Esophagus (tissue), 2 donors: ENCODE results near the gene PRSS21. TPM values are rescaled to one million over a fixed set of nuclear protein-coding genes. Genes with fewer than 3 reads are reported as not detected.

Experiments used
- H3K27ac ChIP-seq, 2 donors: one replicate each; pipeline ENCODE4 v1.5.1; 2013; ENCODE audit warnings: low read depth in 2 of 2, mild to moderate bottlenecking in 2 of 2, inconsistent platforms in 1 of 2, low read length in 1 of 2, moderate library complexity in 1 of 2
- H3K27me3 ChIP-seq, 2 donors: one replicate each; pipeline ENCODE4 v1.6.1; 2013; ENCODE audit warnings: low read length in 2 of 2, control low read depth in 1 of 2, mild to moderate bottlenecking in 1 of 2; ENCODE audit not compliant: insufficient read depth in 2 of 2, control insufficient read depth in 1 of 2
- H3K36me3 ChIP-seq, 2 donors: one replicate each; pipeline ENCODE4 v1.6.1; 2013; ENCODE audit warnings: low read length in 1 of 2; ENCODE audit not compliant: control insufficient read depth in 2 of 2, insufficient read depth in 2 of 2
- H3K4me1 ChIP-seq, 2 donors: one replicate each; pipeline ENCODE4 v1.6.1; 2013; ENCODE audit warnings: low read length in 1 of 2; ENCODE audit not compliant: control insufficient read depth in 2 of 2, insufficient read depth in 2 of 2
- H3K4me3 ChIP-seq, 2 donors: one replicate each; pipeline ENCODE4 v1.5.1; 2013; ENCODE audit warnings: low read length in 2 of 2, mild to moderate bottlenecking in 2 of 2, low read depth in 1 of 2, moderate library complexity in 1 of 2
- H3K9me3 ChIP-seq, 2 donors: one replicate each; pipeline ENCODE4 v1.6.1; 2013; ENCODE audit warnings: mild to moderate bottlenecking in 2 of 2, low read depth in 1 of 2, low read length in 1 of 2, moderate library complexity in 1 of 2; ENCODE audit not compliant: control insufficient read depth in 2 of 2, insufficient read depth in 1 of 2
- WGBS, 2 donors: extraction: QIAGEN DNeasy Blood & Tissue Kit; methylation state at CpG; one replicate each; pipeline ENCODE4 v1.1.7; 2013; 5-methylcytosine and 5-hydroxymethylcytosine counted together
- polyA plus RNA-seq, 2 donors: library from polyadenylated mRNA; stranded (reverse); fragments of 200-250 nt; gene quantifications; one replicate each; pipeline ENCODE4 v1.2.3, GENCODE V29; 2013
- donor health status: healthy with polysubstance abuse.
- donor health status: Bipolar disorder and iron deficiency.

PRSS21 gene
- polyA plus RNA-seq, 2 donors = 0.86 to 1.8 TPM

GRCh38 chr16:2787961-2788360 lies 29.1 kb upstream of the PRSS21 start:
- Histone ChIP-seq H3K9me3 (no peaks in the 10 kb centered on the region), H3K4me1 (peaks cover 5 to 12% of the 10 kb centered on the region in 2 donors), H3K27ac (no peak overlapping the region), H3K4me3 (no peak overlapping the region), H3K27me3 (peaks cover 0 to 4% of the 10 kb centered on the region in 2 donors), H3K36me3 (no peaks in the 10 kb centered on the region)
- 38 to 44% methylated on average over 7 of the region's 7 CpGs for WGBS, 2 donors

GRCh38 chr16:2790631-2791030 lies 26.4 kb upstream of the PRSS21 start:
- Histone ChIP-seq H3K27me3 (peaks cover 0 to 4% of the 10 kb centered on the region in 2 donors), H3K9me3 (no peaks in the 10 kb centered on the region), H3K36me3 (no peaks in the 10 kb centered on the region), H3K27ac (no peak overlapping the region), H3K4me1 (peaks cover under 1 to 6% of the 10 kb centered on the region in 2 donors), H3K4me3 (no peak overlapping the region)
- 72 to 86% methylated on average over 5 of the region's 5 CpGs for WGBS, 2 donors

GRCh38 chr16:2791174-2791573 lies 25.9 kb upstream of the PRSS21 start:
- peaks cover 0 to 4% of the 10 kb centered on the region in 2 donors for H3K27me3 ChIP-seq
- H3K4me3 ChIP-seq = no peak overlapping the region
- peaks cover 0 to under 1% of the 10 kb centered on the region in 2 donors for H3K4me1 ChIP-seq
- no peak overlapping the region for H3K27ac ChIP-seq
- H3K36me3 ChIP-seq = no peaks in the 10 kb centered on the region
- 70 to 76% methylated on average over 8 of the region's 8 CpGs for WGBS, 2 donors
- no peaks in the 10 kb centered on the region for H3K9me3 ChIP-seq

- no peaks in the 10 kb centered on the region for H3K4me1 ChIP-seq
- H3K9me3 ChIP-seq = no peaks in the 10 kb centered on the region
- no peak overlapping the region for H3K4me3 ChIP-seq
- 87 to 92% methylated on average over 10 of the region's 10 CpGs for WGBS, 2 donors
- H3K27me3 ChIP-seq = peaks cover 0 to 4% of the 10 kb centered on the region in 2 donors
- H3K27ac ChIP-seq = no peak overlapping the region
- no peaks in the 10 kb centered on the region for H3K36me3 ChIP-seq
Observed at GRCh38 chr16:2792940-2793339, 24.1 kb upstream of the PRSS21 start.

GRCh38 chr16:2795395-2796143 lies 21.5 kb upstream of the PRSS21 start:
- H3K27ac ChIP-seq = no peak overlapping the region
- H3K9me3 ChIP-seq = no peaks in the 10 kb centered on the region
- H3K27me3 ChIP-seq = peaks cover 0 to 4% of the 10 kb centered on the region in 2 donors
- H3K36me3 ChIP-seq = no peaks in the 10 kb centered on the region
- H3K4me3 ChIP-seq = no peak overlapping the region
- no peaks in the 10 kb centered on the region for H3K4me1 ChIP-seq
- WGBS, 2 donors = 56 to 60% methylated on average over 7 of the region's 7 CpGs

- Histone ChIP-seq H3K27ac (no peak overlapping the region), H3K4me3 (no peak overlapping the region), H3K9me3 (no peaks in the 10 kb centered on the region), H3K27me3 (no peaks in the 10 kb centered on the region), H3K4me1 (no peaks in the 10 kb centered on the region), H3K36me3 (no peaks in the 10 kb centered on the region)
- 77 to 88% methylated on average over 31 to 39 of the region's 39 CpGs for WGBS, 2 donors
Observed at GRCh38 chr16:2798723-2799204, 18.3 kb upstream of the PRSS21 start.

- no peaks in the 10 kb centered on the region for H3K4me1 ChIP-seq
- no peak overlapping the region for H3K27ac ChIP-seq
- WGBS, 2 donors = 86 to 87% methylated on average over 21 of the region's 21 CpGs
- H3K27me3 ChIP-seq = no peaks in the 10 kb centered on the region
- H3K9me3 ChIP-seq = peaks cover 3 to 5% of the 10 kb centered on the region in 2 donors
- no peak overlapping the region for H3K4me3 ChIP-seq
- H3K36me3 ChIP-seq = no peaks in the 10 kb centered on the region
Observed at GRCh38 chr16:2799205-2799858, 17.7 kb upstream of the PRSS21 start.

- 59 to 79% methylated on average over 1 of the region's 1 CpG for WGBS, 2 donors
- Histone ChIP-seq H3K27ac (no peak overlapping the region), H3K36me3 (no peaks in the 10 kb centered on the region), H3K4me3 (no peak overlapping the region), H3K9me3 (peaks cover 3 to 5% of the 10 kb centered on the region in 2 donors), H3K4me1 (no peaks in the 10 kb centered on the region), H3K27me3 (no peaks in the 10 kb centered on the region)
Observed at GRCh38 chr16:2799859-2800226, 17.2 kb upstream of the PRSS21 start.

- no peak overlapping the region for H3K4me3 ChIP-seq
- H3K27ac ChIP-seq = no peak overlapping the region
- peaks cover 3 to 5% of the 10 kb centered on the region in 2 donors for H3K9me3 ChIP-seq
- 81 to 85% methylated on average over 3 of the region's 3 CpGs for WGBS, 2 donors
- H3K27me3 ChIP-seq = no peaks in the 10 kb centered on the region
- no peaks in the 10 kb centered on the region for H3K36me3 ChIP-seq
- H3K4me1 ChIP-seq = no peaks in the 10 kb centered on the region
Observed at GRCh38 chr16:2803545-2804195, 13.4 kb upstream of the PRSS21 start.
